ENCODE data around the gene MICAL1.

The MICAL1 gene

DNA sequence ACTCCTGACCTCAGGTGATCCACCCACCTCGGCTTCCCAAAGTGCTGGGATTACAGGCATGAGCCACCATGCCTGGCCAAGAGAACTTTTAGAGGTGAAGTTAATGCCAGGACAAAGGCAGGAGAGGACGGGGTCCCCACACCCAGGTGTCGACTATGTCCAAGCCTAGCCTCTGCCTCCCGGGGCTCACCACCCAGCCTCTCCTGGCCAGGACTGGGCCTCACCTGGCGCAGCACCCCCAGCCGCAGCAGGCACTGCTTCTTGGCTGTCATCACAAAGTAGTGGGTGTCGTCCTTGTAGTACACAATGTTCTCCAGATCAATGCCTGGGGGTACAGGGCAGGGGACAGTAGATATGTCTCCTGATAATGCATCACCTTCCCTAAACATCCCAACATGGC, 4.2 kb downstream of the MICAL1 start:
- H4K20me1 ChIP-seq (ENCODE audit: insufficient read depth) = no peaks in the 10 kb centered on the region
- H2AFZ ChIP-seq (ENCODE audit: low read depth) = no peak overlapping the region
- no peaks in the 10 kb centered on the region for H3K36me3 ChIP-seq (ENCODE audit: insufficient read depth)
- H3K27ac ChIP-seq = no peak overlapping the region
- no peaks in the 10 kb centered on the region for H3K79me2 ChIP-seq (ENCODE audit: insufficient read depth, low read depth)
- no peak overlapping the region for H3K4me3 ChIP-seq (IDR thresholded peaks at IDR 0.05; ENCODE audit: insufficient read depth, low read depth, low read length)
- H3K9ac ChIP-seq = no peak overlapping the region
- no peak overlapping the region for H3K4me2 ChIP-seq
- H3K4me1 ChIP-seq (ENCODE audit: low read depth, poor library complexity, severe bottlenecking) = no peaks in the 10 kb centered on the region
- no peaks in the 10 kb centered on the region for H3K27me3 ChIP-seq (ENCODE audit: insufficient read depth, low read depth)
- TF ChIP-seq, protein P1, sequence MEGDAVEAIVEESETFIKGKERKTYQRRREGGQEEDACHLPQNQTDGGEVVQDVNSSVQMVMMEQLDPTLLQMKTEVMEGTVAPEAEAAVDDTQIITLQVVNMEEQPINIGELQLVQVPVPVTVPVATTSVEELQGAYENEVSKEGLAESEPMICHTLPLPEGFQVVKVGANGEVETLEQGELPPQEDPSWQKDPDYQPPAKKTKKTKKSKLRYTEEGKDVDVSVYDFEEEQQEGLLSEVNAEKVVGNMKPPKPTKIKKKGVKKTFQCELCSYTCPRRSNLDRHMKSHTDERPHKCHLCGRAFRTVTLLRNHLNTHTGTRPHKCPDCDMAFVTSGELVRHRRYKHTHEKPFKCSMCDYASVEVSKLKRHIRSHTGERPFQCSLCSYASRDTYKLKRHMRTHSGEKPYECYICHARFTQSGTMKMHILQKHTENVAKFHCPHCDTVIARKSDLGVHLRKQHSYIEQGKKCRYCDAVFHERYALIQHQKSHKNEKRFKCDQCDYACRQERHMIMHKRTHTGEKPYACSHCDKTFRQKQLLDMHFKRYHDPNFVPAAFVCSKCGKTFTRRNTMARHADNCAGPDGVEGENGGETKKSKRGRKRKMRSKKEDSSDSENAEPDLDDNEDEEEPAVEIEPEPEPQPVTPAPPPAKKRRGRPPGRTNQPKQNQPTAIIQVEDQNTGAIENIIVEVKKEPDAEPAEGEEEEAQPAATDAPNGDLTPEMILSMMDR (conservative IDR thresholded peaks at IDR 0.05; ENCODE audit: low read depth, low read length) = no peak

DNA sequence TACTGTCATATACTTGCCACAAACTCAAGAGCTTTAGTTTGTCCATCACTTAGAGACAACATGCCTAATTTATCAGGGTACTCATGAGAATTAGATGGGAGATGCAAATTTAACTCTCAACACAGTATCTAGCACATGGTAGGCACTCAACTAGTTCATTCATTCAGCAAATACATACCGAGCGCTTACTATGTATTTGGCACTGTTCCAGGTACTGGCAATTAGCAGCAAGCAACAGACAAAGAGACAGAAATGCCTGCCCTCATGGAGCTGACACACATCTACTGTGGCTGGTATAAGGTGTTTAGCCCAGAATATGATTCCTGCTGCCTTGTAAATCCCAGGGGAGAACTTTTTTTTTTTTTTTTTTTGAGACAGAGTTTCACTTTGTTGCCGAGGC, 4.8 kb downstream of the MICAL1 start:
- H4K20me1 ChIP-seq (ENCODE audit: insufficient read depth) = no peaks in the 10 kb centered on the region
- TF ChIP-seq, protein P1 (conservative IDR thresholded peaks at IDR 0.05; ENCODE audit: low read depth, low read length) = no peak
- no peak overlapping the region for H3K4me3 ChIP-seq (IDR thresholded peaks at IDR 0.05; ENCODE audit: insufficient read depth, low read depth, low read length)
- no peak overlapping the region for H3K4me2 ChIP-seq
- H3K9ac ChIP-seq = no peak overlapping the region
- H3K79me2 ChIP-seq (ENCODE audit: insufficient read depth, low read depth) = no peaks in the 10 kb centered on the region
- no peaks in the 10 kb centered on the region for H3K4me1 ChIP-seq (ENCODE audit: low read depth, poor library complexity, severe bottlenecking)
- no peaks in the 10 kb centered on the region for H3K36me3 ChIP-seq (ENCODE audit: insufficient read depth)
- H3K27ac ChIP-seq = no peak overlapping the region
- no peak overlapping the region for H2AFZ ChIP-seq (ENCODE audit: low read depth)
- no peaks in the 10 kb centered on the region for H3K27me3 ChIP-seq (ENCODE audit: insufficient read depth, low read depth)

DNA sequence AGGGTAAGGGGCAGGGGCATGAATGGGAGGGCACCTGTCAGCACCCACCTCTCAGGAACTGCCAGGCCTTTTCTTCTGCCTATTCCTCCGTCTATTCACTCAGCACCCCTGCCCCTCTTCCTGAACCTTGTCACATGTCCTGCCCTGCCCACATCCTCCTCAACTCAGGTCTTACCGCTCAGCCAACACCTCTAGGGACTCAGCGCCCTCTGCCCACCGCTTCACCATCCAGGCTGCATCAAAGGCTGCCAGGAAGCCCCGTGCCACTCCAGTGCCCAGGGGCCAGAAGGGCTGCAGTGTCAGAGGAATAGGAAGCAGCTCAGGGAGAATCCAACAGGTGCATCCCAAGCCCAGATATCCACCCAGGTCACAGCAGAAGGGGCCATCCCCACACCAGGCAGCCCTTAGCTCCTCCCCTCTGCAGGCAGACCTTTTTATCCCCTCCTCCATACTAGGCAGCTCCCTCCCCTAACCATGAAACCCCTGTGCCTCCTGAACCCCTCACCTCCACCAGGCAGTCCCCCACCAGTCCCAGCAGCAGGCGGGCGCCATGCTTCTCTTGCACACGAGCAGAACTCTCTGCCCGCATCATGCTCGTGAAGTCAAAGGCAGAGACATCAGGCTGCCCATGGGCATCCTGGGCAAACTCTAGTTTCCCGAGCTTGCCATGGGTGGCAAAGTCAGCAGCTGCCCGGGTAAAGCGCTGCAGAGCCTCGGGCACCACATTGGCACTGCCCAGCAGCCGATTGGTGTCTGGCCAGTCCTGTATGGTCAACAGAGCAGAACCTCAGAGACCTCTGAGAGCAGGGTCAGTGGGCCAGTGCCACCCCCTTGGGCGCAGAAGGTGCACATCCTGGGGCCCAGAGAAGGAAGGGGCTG, 5.5 kb downstream of the MICAL1 start:
- H3K4me1 ChIP-seq (ENCODE audit: low read depth, poor library complexity, severe bottlenecking) = no peaks in the 10 kb centered on the region
- H3K9ac ChIP-seq = no peak overlapping the region
- H3K4me3 ChIP-seq (IDR thresholded peaks at IDR 0.05; ENCODE audit: insufficient read depth, low read depth, low read length) = no peak overlapping the region
- H3K27me3 ChIP-seq (ENCODE audit: insufficient read depth, low read depth) = no peaks in the 10 kb centered on the region
- H2AFZ ChIP-seq (ENCODE audit: low read depth) = no peak overlapping the region
- no peak overlapping the region for H3K27ac ChIP-seq
- TF ChIP-seq, protein P1 (conservative IDR thresholded peaks at IDR 0.05; ENCODE audit: low read depth, low read length) = no peak
- H3K4me2 ChIP-seq = no peak overlapping the region
- H3K79me2 ChIP-seq (ENCODE audit: insufficient read depth, low read depth) = no peaks in the 10 kb centered on the region
- no peaks in the 10 kb centered on the region for H4K20me1 ChIP-seq (ENCODE audit: insufficient read depth)
- H3K36me3 ChIP-seq (ENCODE audit: insufficient read depth) = no peaks in the 10 kb centered on the region

DNA sequence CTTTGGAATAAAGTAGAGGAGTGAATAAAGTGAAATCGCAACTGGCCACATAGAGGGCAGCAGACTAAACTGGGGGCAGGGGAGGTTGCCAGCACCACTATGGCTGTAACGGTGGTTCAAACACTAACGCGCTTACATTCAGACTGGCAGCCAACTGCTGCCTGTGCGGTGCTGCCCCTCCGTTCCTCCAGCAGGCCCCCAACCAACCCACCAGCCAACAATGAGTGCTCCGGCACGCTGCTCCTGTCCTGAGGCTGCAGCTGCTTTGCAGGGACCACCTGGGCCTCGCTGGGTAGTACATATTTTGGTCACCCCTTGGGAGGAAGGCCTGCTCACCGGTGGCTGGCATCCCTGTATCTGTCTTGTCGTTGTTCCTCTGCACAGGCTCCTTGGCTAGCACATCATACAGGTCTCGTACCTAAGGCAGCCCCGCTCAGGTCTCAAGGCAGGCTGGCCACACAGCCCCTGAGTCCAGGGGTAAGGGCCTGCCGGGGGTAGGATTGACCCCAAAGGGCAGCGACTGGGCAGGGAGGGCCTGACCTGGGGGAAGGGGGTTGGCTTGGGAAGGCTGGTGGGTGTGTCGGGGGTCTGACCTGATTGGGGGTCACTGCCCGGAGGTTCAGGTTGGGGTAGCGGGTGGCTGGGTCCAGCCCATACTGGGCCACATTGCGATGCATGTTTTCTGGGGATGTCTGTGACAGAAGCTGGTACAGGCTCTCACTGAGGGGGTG, 6.3 kb downstream of the MICAL1 start:
- H3K4me1 ChIP-seq (ENCODE audit: low read depth, poor library complexity, severe bottlenecking) = no peaks in the 10 kb centered on the region
- H3K36me3 ChIP-seq (ENCODE audit: insufficient read depth) = no peaks in the 10 kb centered on the region
- H3K27ac ChIP-seq = no peak overlapping the region
- H2AFZ ChIP-seq (ENCODE audit: low read depth) = no peak overlapping the region
- H3K4me3 ChIP-seq (IDR thresholded peaks at IDR 0.05; ENCODE audit: insufficient read depth, low read depth, low read length) = no peak overlapping the region
- no peaks in the 10 kb centered on the region for H3K79me2 ChIP-seq (ENCODE audit: insufficient read depth, low read depth)
- H3K27me3 ChIP-seq (ENCODE audit: insufficient read depth, low read depth) = no peaks in the 10 kb centered on the region
- no peak overlapping the region for H3K9ac ChIP-seq
- no peaks in the 10 kb centered on the region for H4K20me1 ChIP-seq (ENCODE audit: insufficient read depth)
- TF ChIP-seq, protein P1 (conservative IDR thresholded peaks at IDR 0.05; ENCODE audit: low read depth, low read length) = no peak
- H3K4me2 ChIP-seq = no peak overlapping the region
